Embryonic facial prominence (tissue), 1 donor: ENCODE data around the gene MMEL1.
"Not testable (repeated sequence)": the region's sequence is repeated elsewhere in the genome, so short reads cannot be mapped to it uniquely, and the experiment has no call there.

Experiments
- DNase-seq: peaks from one replicate; pipeline ENCODE4 v3.0.0-alpha.2; 2016; ENCODE audit errors: extremely low spot score

MMEL1 gene

GRCh38 chr1:2632561-2633361 is at the start of gene MMEL1:
MMEL1 (minus strand) TSS chr1:2633016; CDS start chr1:2629484, 3,532 bp downstream.
- no peak for DNase-seq

GRCh38 chr1:2676726-2677125 is 43.9 kb upstream of the MMEL1 start:
- not testable (repeated sequence) for DNase-seq

- not testable (repeated sequence) for DNase-seq
These were observed 38.8 kb upstream of the MMEL1 start for GRCh38 chr1:2671656-2672055.

GRCh38 chr1:2659806-2660205 is 27.0 kb upstream of the MMEL1 start:
- DNase-seq: not testable (repeated sequence)

GRCh38 chr1:2657909-2658308 is 25.1 kb upstream of the MMEL1 start:
- not testable (repeated sequence) for DNase-seq

GRCh38 chr1:2657124-2657523 is 24.3 kb upstream of the MMEL1 start:
- DNase-seq: not testable (repeated sequence)

- DNase-seq: not testable (repeated sequence)
These were observed 23.0 kb upstream of the MMEL1 start for GRCh38 chr1:2655598-2656434.

- not testable (repeated sequence) for DNase-seq
These were observed 21.7 kb upstream of the MMEL1 start for GRCh38 chr1:2654443-2654948.

- not testable (repeated sequence) for DNase-seq
These were observed 21.1 kb upstream of the MMEL1 start for GRCh38 chr1:2653741-2654442.

GRCh38 chr1:2652926-2653571 is 20.2 kb upstream of the MMEL1 start:
- DNase-seq: not testable (repeated sequence)

- DNase-seq: not testable (repeated sequence)
These were observed 19.5 kb upstream of the MMEL1 start for GRCh38 chr1:2652152-2652925.

GRCh38 chr1:2650967-2651645 is 18.3 kb upstream of the MMEL1 start:
- no peak for DNase-seq

GRCh38 chr1:2646837-2647236 is 14.0 kb upstream of the MMEL1 start:
- DNase-seq: no peak

GRCh38 chr1:2645776-2646175 is 13.0 kb upstream of the MMEL1 start:
- no peak for DNase-seq

- no peak for DNase-seq
These were observed 12.3 kb upstream of the MMEL1 start for GRCh38 chr1:2645143-2645542.

- no peak for DNase-seq
These were observed 11.8 kb upstream of the MMEL1 start for GRCh38 chr1:2644591-2645101.

GRCh38 chr1:2644171-2644570 is 11.4 kb upstream of the MMEL1 start:
- no peak for DNase-seq

- DNase-seq: no peak
These were observed 10.7 kb upstream of the MMEL1 start for GRCh38 chr1:2643414-2644077.
